ENCODE data around the gene ATXN7L1.
A peak's percentile ranks its signal among the peaks of the same experiment; 100 is the strongest.

Gene ATXN7L1

DNA sequence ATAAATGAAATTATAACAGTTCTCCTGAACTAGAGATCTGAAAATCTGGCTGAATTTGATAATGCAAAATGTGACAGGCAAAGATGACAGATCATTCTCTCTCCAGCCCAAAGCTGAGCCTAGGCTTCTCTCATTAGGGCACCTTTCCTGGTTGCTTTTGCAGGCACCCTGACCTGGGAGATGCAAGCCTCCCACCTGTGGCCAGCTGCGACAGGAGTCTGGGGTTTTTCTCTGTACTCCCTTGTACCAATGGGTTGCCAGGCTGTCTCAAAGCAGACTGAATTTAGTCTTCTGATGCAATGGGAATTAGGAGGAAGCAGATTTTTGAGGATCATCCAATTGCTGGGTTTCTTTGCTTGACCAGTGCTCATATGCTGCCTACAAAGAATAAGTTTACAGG is 210.1 kb downstream of the ATXN7L1 start:
- TF ChIP-seq CREB1 (IDR thresholded peaks at IDR 0.05; ENCODE audit: low read depth) (no peak), YY1 (IDR thresholded peaks at IDR 0.05; ENCODE audit: low read depth) (no peak), RAD21 (IDR thresholded peaks at IDR 0.05; ENCODE audit: low read depth) (no peak), TAF1 (IDR thresholded peaks at IDR 0.05; ENCODE audit: low read depth) (no peak), ZBTB7A (IDR thresholded peaks at IDR 0.05; ENCODE audit: low read depth) (no peak), TEAD4 (IDR thresholded peaks at IDR 0.05) (no peak), EGR1 (IDR thresholded peaks at IDR 0.05) (no peak), EP300 (IDR thresholded peaks at IDR 0.05; ENCODE audit: borderline replicate concordance) (no peak), CEBPB (IDR thresholded peaks at IDR 0.05) (no peak), FOXM1 (IDR thresholded peaks at IDR 0.05; ENCODE audit: borderline replicate concordance, low read depth) (no peak), NFIC (IDR thresholded peaks at IDR 0.05) (no peak), TCF12 (IDR thresholded peaks at IDR 0.05; ENCODE audit: low read depth) (no peak)
- TF ChIP-seq, protein P1, sequence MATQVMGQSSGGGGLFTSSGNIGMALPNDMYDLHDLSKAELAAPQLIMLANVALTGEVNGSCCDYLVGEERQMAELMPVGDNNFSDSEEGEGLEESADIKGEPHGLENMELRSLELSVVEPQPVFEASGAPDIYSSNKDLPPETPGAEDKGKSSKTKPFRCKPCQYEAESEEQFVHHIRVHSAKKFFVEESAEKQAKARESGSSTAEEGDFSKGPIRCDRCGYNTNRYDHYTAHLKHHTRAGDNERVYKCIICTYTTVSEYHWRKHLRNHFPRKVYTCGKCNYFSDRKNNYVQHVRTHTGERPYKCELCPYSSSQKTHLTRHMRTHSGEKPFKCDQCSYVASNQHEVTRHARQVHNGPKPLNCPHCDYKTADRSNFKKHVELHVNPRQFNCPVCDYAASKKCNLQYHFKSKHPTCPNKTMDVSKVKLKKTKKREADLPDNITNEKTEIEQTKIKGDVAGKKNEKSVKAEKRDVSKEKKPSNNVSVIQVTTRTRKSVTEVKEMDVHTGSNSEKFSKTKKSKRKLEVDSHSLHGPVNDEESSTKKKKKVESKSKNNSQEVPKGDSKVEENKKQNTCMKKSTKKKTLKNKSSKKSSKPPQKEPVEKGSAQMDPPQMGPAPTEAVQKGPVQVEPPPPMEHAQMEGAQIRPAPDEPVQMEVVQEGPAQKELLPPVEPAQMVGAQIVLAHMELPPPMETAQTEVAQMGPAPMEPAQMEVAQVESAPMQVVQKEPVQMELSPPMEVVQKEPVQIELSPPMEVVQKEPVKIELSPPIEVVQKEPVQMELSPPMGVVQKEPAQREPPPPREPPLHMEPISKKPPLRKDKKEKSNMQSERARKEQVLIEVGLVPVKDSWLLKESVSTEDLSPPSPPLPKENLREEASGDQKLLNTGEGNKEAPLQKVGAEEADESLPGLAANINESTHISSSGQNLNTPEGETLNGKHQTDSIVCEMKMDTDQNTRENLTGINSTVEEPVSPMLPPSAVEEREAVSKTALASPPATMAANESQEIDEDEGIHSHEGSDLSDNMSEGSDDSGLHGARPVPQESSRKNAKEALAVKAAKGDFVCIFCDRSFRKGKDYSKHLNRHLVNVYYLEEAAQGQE (IDR thresholded peaks at IDR 0.05; ENCODE audit: low read depth) = no peak
- TF ChIP-seq, protein P2, sequence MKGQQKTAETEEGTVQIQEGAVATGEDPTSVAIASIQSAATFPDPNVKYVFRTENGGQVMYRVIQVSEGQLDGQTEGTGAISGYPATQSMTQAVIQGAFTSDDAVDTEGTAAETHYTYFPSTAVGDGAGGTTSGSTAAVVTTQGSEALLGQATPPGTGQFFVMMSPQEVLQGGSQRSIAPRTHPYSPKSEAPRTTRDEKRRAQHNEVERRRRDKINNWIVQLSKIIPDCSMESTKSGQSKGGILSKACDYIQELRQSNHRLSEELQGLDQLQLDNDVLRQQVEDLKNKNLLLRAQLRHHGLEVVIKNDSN (IDR thresholded peaks at IDR 0.05) = no peak
- TF ChIP-seq, protein P3, sequence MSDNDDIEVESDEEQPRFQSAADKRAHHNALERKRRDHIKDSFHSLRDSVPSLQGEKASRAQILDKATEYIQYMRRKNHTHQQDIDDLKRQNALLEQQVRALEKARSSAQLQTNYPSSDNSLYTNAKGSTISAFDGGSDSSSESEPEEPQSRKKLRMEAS (IDR thresholded peaks at IDR 0.05) = no peak

DNA sequence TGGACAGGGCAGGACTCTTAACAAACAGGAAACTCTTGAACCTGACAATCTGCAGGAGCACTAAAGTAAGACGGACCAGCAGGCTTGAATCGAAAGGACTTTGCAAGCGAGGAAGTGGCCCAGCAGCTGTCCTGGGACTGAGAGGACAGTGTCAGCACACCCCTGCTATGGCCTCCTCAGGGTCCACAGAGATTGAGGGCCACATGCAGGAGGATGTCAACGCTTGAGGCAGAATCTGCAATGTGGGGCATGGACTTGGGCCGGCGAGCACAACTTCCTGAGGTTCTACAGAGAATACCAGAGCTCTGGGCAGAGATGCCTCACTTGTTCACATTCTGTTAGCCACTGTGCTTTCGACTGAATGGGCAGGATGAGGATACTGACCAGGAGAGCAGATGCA is 210.7 kb downstream of the ATXN7L1 start:
- TF ChIP-seq CEBPB (IDR thresholded peaks at IDR 0.05) = no peak
- TF ChIP-seq, protein P1 (IDR thresholded peaks at IDR 0.05; ENCODE audit: low read depth) = no peak
- TF ChIP-seq EGR1 (IDR thresholded peaks at IDR 0.05) = no peak
- no peak for TF ChIP-seq EP300 (IDR thresholded peaks at IDR 0.05; ENCODE audit: borderline replicate concordance)
- TF ChIP-seq TEAD4 (IDR thresholded peaks at IDR 0.05) = no peak
- no peak for TF ChIP-seq TAF1 (IDR thresholded peaks at IDR 0.05; ENCODE audit: low read depth)
- TF ChIP-seq CREB1 (IDR thresholded peaks at IDR 0.05; ENCODE audit: low read depth) = no peak
- TF ChIP-seq TCF12 (IDR thresholded peaks at IDR 0.05; ENCODE audit: low read depth) = no peak
- no peak for TF ChIP-seq NFIC (IDR thresholded peaks at IDR 0.05)
- no peak for TF ChIP-seq FOXM1 (IDR thresholded peaks at IDR 0.05; ENCODE audit: borderline replicate concordance, low read depth)
- TF ChIP-seq, protein P2 (IDR thresholded peaks at IDR 0.05) = no peak
- TF ChIP-seq YY1 (IDR thresholded peaks at IDR 0.05; ENCODE audit: low read depth) = no peak
- TF ChIP-seq, protein P3 (IDR thresholded peaks at IDR 0.05) = no peak
- no peak for TF ChIP-seq RAD21 (IDR thresholded peaks at IDR 0.05; ENCODE audit: low read depth)
- TF ChIP-seq ZBTB7A (IDR thresholded peaks at IDR 0.05; ENCODE audit: low read depth) = no peak

DNA sequence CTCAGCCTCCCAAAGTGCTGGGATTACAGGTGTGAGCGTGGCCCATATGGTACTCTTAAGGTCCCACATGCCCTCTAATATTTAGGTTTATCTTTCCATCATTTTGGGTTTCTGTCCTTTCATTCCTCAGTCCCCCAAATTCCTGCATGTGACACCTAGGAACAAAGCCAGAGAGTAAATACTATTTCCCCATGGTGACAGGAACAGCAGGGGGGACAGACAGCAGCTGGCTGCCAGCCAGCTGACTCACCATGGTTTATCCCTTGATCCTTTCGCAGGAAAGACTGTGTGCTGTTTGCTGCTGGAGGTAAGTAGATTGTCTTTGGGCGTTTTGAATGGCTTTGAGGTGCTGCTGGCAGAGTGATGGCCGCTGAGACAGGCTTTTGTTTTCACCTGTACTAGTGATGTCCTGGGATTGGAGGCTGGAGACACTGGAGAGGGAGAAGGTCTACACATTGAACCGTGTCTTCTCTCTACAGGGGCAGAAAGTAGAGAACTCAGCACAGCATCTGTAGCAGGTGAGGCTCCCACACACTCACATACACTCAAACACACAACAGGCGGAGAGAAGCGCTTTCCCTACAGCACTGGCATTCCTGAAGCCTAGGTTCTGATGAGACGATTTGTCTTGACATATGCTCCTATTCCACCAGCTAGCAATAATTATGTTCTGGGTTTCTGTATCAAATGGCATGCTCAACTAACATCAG is 211.4 kb downstream of the ATXN7L1 start:
- TF ChIP-seq CREB1 (IDR thresholded peaks at IDR 0.05; ENCODE audit: low read depth) (no peak), TEAD4 (IDR thresholded peaks at IDR 0.05) (peak; percentile 54; the same call in 1 of the 2 replicates), FOXM1 (IDR thresholded peaks at IDR 0.05; ENCODE audit: borderline replicate concordance, low read depth) (no peak), ZBTB7A (IDR thresholded peaks at IDR 0.05; ENCODE audit: low read depth) (no peak), RAD21 (IDR thresholded peaks at IDR 0.05; ENCODE audit: low read depth) (no peak), YY1 (IDR thresholded peaks at IDR 0.05; ENCODE audit: low read depth) (no peak), TCF12 (IDR thresholded peaks at IDR 0.05; ENCODE audit: low read depth) (peak; percentile 34; the same call in 1 of the 2 replicates), EP300 (IDR thresholded peaks at IDR 0.05; ENCODE audit: borderline replicate concordance) (no peak), NFIC (IDR thresholded peaks at IDR 0.05) (peak; percentile 89), EGR1 (IDR thresholded peaks at IDR 0.05) (no peak), CEBPB (IDR thresholded peaks at IDR 0.05) (no peak)
- TF ChIP-seq, protein P2 (IDR thresholded peaks at IDR 0.05) = peak; percentile 39
- TF ChIP-seq, protein P3 (IDR thresholded peaks at IDR 0.05) = no peak

DNA sequence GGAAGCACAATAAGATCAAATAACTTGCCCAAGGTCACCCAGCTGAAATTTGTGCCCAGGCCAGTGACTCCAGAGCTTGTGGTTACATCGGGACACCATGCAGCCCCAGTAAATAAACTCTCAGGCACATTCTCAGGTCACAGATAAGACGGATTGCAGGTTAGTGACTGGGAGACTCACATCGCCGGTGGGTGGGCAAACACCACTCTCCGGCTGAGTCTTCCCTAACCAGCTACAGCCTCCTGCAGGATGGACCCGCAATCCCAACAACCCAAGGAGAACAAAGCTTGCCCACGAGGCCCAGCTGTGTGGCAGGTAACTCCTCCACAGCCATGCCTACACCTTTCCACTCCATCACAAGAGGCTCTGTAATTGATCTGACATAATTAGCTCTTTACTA is 213.4 kb downstream of the ATXN7L1 start:
- no peak for TF ChIP-seq TAF1 (IDR thresholded peaks at IDR 0.05; ENCODE audit: low read depth)
- no peak for TF ChIP-seq NFIC (IDR thresholded peaks at IDR 0.05)
- no peak for TF ChIP-seq EGR1 (IDR thresholded peaks at IDR 0.05)
- TF ChIP-seq YY1 (IDR thresholded peaks at IDR 0.05; ENCODE audit: low read depth) = no peak
- TF ChIP-seq, protein P3 (IDR thresholded peaks at IDR 0.05) = no peak
- no peak for TF ChIP-seq CREB1 (IDR thresholded peaks at IDR 0.05; ENCODE audit: low read depth)
- TF ChIP-seq ZBTB7A (IDR thresholded peaks at IDR 0.05; ENCODE audit: low read depth) = no peak
- no peak for TF ChIP-seq CEBPB (IDR thresholded peaks at IDR 0.05)

Data from Ishikawa (cell line).